BLaER1 (cell line): ENCODE measurements around the gene HHAT.
"Not testable (repeated sequence)": the region's sequence is repeated elsewhere in the genome, so short reads cannot be mapped to it uniquely, and the experiment has no call there.

Experiments used
- H3K27ac ChIP-seq: shearing (Covaris generic); formaldehyde crosslinking; 2 replicates; pipeline ENCODE4 v1.8.1; 2022
- H3K27me3 ChIP-seq: shearing (Covaris generic); formaldehyde crosslinking; 2 replicates; pipeline ENCODE4 v1.8.1; 2022
- H3K36me3 ChIP-seq: shearing (Covaris generic); formaldehyde crosslinking; 2 replicates; pipeline ENCODE4 v1.8.1; 2022
- H3K4me1 ChIP-seq: shearing (Covaris generic); formaldehyde crosslinking; 2 replicates; pipeline ENCODE4 v1.8.1; 2022
- H3K4me2 ChIP-seq: shearing (Covaris generic); formaldehyde crosslinking; 2 replicates; pipeline ENCODE4 v1.8.1; 2022
- H3K4me3 ChIP-seq: shearing (Covaris generic); formaldehyde crosslinking; 2 replicates; pipeline ENCODE4 v1.8.1; 2022
- H3K9ac ChIP-seq: shearing (Covaris generic); formaldehyde crosslinking; 2 replicates; pipeline ENCODE4 v1.8.1; 2022
- H3K9me3 ChIP-seq: shearing (Covaris generic); formaldehyde crosslinking; 2 replicates; pipeline ENCODE4 v1.8.1; 2022
- H4K20me1 ChIP-seq: shearing (Covaris generic); formaldehyde crosslinking; 2 replicates; pipeline ENCODE4 v1.8.1; 2022
- Cebpa-rat ChIP-seq: shearing (Covaris generic); IDR thresholded peaks from 2 replicates; pipeline ENCODE4 v1.8.1; 2022

Gene HHAT

GRCh38 chr1:210405316-210405715 is 76.6 kb downstream of the HHAT start:
- no peaks in the 10 kb centered on the region; the same call in 1 of the 2 replicates for H3K36me3 ChIP-seq
- no peak for TF ChIP-seq Cebpa-rat
- no peaks in the 10 kb centered on the region for H3K4me1 ChIP-seq
- no peak overlapping the region for H3K4me3 ChIP-seq
- H3K27me3 ChIP-seq = no peaks in the 10 kb centered on the region
- no peak overlapping the region for H3K9ac ChIP-seq
- H3K27ac ChIP-seq = no peak overlapping the region
- no peaks in the 10 kb centered on the region for H3K9me3 ChIP-seq
- no peak overlapping the region for H3K4me2 ChIP-seq
- no peaks in the 10 kb centered on the region for H4K20me1 ChIP-seq

GRCh38 chr1:210406341-210406740 is 77.6 kb downstream of the HHAT start:
- not testable (repeated sequence) for H3K36me3 ChIP-seq, H3K27ac ChIP-seq, H4K20me1 ChIP-seq, H3K27me3 ChIP-seq, H3K9me3 ChIP-seq, H3K4me2 ChIP-seq, H3K9ac ChIP-seq, H3K4me3 ChIP-seq, H3K4me1 ChIP-seq

- Histone ChIP-seq H3K27me3 (no peaks in the 10 kb centered on the region), H4K20me1 (no peaks in the 10 kb centered on the region), H3K4me3 (no peak overlapping the region), H3K4me1 (no peaks in the 10 kb centered on the region), H3K27ac (no peak overlapping the region), H3K9ac (no peak overlapping the region), H3K36me3 (peaks cover 10% of the 10 kb centered on the region; the same call in 1 of the 2 replicates), H3K4me2 (no peak overlapping the region), H3K9me3 (no peaks in the 10 kb centered on the region)
- TF ChIP-seq Cebpa-rat = no peak
Observed at GRCh38 chr1:210407207-210407886, 78.6 kb downstream of the HHAT start.

GRCh38 chr1:210407887-210408252 is 79.2 kb downstream of the HHAT start:
- Histone ChIP-seq H3K9me3 (no peaks in the 10 kb centered on the region; the same call in 1 of the 2 replicates), H3K4me2 (no peak overlapping the region), H3K36me3 (peaks cover 13% of the 10 kb centered on the region; the same call in 1 of the 2 replicates), H3K27ac (no peak overlapping the region), H3K27me3 (no peaks in the 10 kb centered on the region), H3K4me1 (no peaks in the 10 kb centered on the region), H3K4me3 (no peak overlapping the region), H4K20me1 (no peaks in the 10 kb centered on the region), H3K9ac (no peak overlapping the region)
- no peak for TF ChIP-seq Cebpa-rat

GRCh38 chr1:210412240-210412639 is 83.5 kb downstream of the HHAT start:
- Histone ChIP-seq H3K27me3 (no peaks in the 10 kb centered on the region), H3K27ac (no peak overlapping the region), H3K36me3 (peaks cover 13% of the 10 kb centered on the region; the same call in 1 of the 2 replicates), H3K4me1 (no peaks in the 10 kb centered on the region), H4K20me1 (no peaks in the 10 kb centered on the region), H3K9me3 (no peaks in the 10 kb centered on the region; the same call in 1 of the 2 replicates), H3K4me3 (no peak overlapping the region), H3K9ac (no peak overlapping the region), H3K4me2 (no peak overlapping the region)
- no peak for TF ChIP-seq Cebpa-rat

GRCh38 chr1:210413951-210414350 is 85.2 kb downstream of the HHAT start:
- Histone ChIP-seq H3K4me1 (no peaks in the 10 kb centered on the region), H3K9me3 (no peaks in the 10 kb centered on the region; the same call in 1 of the 2 replicates), H3K4me3 (no peak overlapping the region), H3K27ac (no peak overlapping the region), H4K20me1 (no peaks in the 10 kb centered on the region), H3K27me3 (no peaks in the 10 kb centered on the region), H3K9ac (no peak overlapping the region), H3K4me2 (no peak overlapping the region), H3K36me3 (peaks cover 13% of the 10 kb centered on the region)
- TF ChIP-seq Cebpa-rat = no peak

GRCh38 chr1:210415846-210416448 is 87.2 kb downstream of the HHAT start:
- Histone ChIP-seq H3K9me3 (no peaks in the 10 kb centered on the region; the same call in 1 of the 2 replicates), H3K4me3 (no peak overlapping the region), H3K27ac (no peak overlapping the region), H3K4me1 (no peaks in the 10 kb centered on the region), H4K20me1 (no peaks in the 10 kb centered on the region), H3K36me3 (peaks cover 13% of the 10 kb centered on the region), H3K27me3 (no peaks in the 10 kb centered on the region), H3K9ac (no peak overlapping the region), H3K4me2 (no peak overlapping the region)
- TF ChIP-seq Cebpa-rat = no peak

GRCh38 chr1:210416681-210417080 is 88.0 kb downstream of the HHAT start:
- peaks cover 6% of the 10 kb centered on the region; the same call in 1 of the 2 replicates for H3K36me3 ChIP-seq
- no peak overlapping the region for H3K9ac ChIP-seq
- no peaks in the 10 kb centered on the region; the same call in 1 of the 2 replicates for H3K9me3 ChIP-seq
- no peak overlapping the region for H3K27ac ChIP-seq
- no peaks in the 10 kb centered on the region for H4K20me1 ChIP-seq
- no peak overlapping the region for H3K4me3 ChIP-seq
- H3K27me3 ChIP-seq = no peaks in the 10 kb centered on the region
- H3K4me2 ChIP-seq = no peak overlapping the region
- H3K4me1 ChIP-seq = no peaks in the 10 kb centered on the region
- no peak for TF ChIP-seq Cebpa-rat

GRCh38 chr1:210417881-210418280 is 89.2 kb downstream of the HHAT start:
- TF ChIP-seq Cebpa-rat = no peak
- no peak overlapping the region for H3K27ac ChIP-seq
- no peaks in the 10 kb centered on the region for H4K20me1 ChIP-seq
- no peak overlapping the region for H3K4me2 ChIP-seq
- H3K36me3 ChIP-seq = no peaks in the 10 kb centered on the region; the same call in 1 of the 2 replicates
- no peaks in the 10 kb centered on the region for H3K9me3 ChIP-seq
- no peak overlapping the region for H3K4me3 ChIP-seq
- no peaks in the 10 kb centered on the region for H3K4me1 ChIP-seq
- no peaks in the 10 kb centered on the region for H3K27me3 ChIP-seq
- no peak overlapping the region for H3K9ac ChIP-seq

GRCh38 chr1:210418863-210419650 is 90.4 kb downstream of the HHAT start:
- no peak for TF ChIP-seq Cebpa-rat
- no peak overlapping the region for H3K27ac ChIP-seq
- H3K4me2 ChIP-seq = no peak overlapping the region

GRCh38 chr1:210426696-210427095 is 98.0 kb downstream of the HHAT start:
- not testable (repeated sequence) for H4K20me1 ChIP-seq, H3K36me3 ChIP-seq, H3K4me3 ChIP-seq, H3K9me3 ChIP-seq, H3K4me1 ChIP-seq, H3K4me2 ChIP-seq, H3K27ac ChIP-seq, H3K9ac ChIP-seq, H3K27me3 ChIP-seq

More at GRCh38 chr1:210418863-210419650, 90.4 kb downstream of the HHAT start:
- H3K9ac ChIP-seq = no peak overlapping the region
- no peaks in the 10 kb centered on the region; the same call in 1 of the 2 replicates for H3K36me3 ChIP-seq
- no peaks in the 10 kb centered on the region for H4K20me1 ChIP-seq
- no peaks in the 10 kb centered on the region for H3K9me3 ChIP-seq
- no peaks in the 10 kb centered on the region for H3K27me3 ChIP-seq
- H3K4me1 ChIP-seq = no peaks in the 10 kb centered on the region
- no peak overlapping the region for H3K4me3 ChIP-seq
